A549 treated with DMSO at 1 μM for 4 hours (cell line): ENCODE results near the gene CNIH1. TPM values are rescaled to one million over a fixed set of nuclear protein-coding genes. Genes with fewer than 3 reads are reported as not detected.

ENCODE experiments used
- total RNA-seq: library from RNA; stranded (reverse); fragments of 200-300 nt; extraction: Qiagen RNA extraction; gene quantifications from 5 replicates; pipeline ENCODE4 v1.2.3, GENCODE V29; 2022; ENCODE audit warnings: low read depth

CNIH1 gene
- total RNA-seq: 251 to 333 TPM (median 272 TPM) in 5 replicates

DNA sequence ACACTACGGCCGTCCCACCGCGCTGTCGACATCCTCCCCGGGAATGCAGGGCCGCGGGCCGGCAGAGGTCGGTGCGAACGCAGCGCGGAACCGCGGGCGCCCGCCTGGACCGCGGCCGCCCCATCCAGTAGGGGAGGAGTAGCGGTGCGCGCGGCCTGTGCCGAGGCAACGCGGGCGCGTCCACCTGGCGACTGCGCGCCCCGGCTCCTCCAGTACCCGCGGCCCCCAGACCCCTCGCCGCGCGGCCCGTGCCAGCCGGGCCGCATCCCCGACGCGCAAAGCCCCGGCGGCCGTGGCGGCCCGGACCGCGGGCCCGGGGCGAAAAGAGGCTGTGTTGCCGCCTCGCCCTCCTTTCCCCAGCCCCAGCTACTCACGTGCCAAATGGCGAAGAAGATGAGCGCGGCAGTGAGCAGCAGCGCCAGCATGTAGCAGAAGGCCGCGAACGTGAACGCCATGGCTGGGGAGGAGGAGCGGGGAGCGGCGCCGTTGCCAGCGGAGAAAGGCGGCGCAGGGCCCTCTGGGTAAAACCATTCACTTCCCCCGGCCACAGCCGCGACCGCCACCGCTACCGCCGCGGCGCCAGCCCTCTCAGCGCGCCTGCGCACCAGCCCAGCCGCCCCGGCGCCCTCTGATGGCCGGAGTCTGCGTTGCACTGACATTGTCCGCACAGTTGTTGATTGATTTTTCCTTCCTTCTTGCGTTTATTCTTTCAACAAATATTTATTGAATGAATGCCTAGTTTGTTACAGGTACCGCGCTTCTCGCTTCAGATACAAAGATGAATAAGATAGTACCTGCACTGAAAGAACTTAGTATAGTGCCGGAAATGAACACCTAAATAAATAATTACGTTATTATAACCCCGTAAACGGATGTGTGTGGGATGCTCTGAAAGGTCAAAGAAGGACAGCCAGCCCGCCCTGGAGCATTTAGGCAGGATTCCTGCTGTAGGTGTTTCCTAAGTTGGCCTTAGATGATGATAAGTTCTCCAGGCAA, at the start of gene CNIH1:
TSS of gene CNIH1 (minus strand) at position 502 of the 996 bp plus-strand sequence. CDS start at position 455, 47 bp downstream.

GRCh38 chr14:54488646-54489317, 47.6 kb upstream of the CNIH1 start, which contains the start of gene GMFB:
Gene GMFB (minus strand): TSS chr14:54488980. CDS start chr14:54488927, 53 bp downstream.

DNA sequence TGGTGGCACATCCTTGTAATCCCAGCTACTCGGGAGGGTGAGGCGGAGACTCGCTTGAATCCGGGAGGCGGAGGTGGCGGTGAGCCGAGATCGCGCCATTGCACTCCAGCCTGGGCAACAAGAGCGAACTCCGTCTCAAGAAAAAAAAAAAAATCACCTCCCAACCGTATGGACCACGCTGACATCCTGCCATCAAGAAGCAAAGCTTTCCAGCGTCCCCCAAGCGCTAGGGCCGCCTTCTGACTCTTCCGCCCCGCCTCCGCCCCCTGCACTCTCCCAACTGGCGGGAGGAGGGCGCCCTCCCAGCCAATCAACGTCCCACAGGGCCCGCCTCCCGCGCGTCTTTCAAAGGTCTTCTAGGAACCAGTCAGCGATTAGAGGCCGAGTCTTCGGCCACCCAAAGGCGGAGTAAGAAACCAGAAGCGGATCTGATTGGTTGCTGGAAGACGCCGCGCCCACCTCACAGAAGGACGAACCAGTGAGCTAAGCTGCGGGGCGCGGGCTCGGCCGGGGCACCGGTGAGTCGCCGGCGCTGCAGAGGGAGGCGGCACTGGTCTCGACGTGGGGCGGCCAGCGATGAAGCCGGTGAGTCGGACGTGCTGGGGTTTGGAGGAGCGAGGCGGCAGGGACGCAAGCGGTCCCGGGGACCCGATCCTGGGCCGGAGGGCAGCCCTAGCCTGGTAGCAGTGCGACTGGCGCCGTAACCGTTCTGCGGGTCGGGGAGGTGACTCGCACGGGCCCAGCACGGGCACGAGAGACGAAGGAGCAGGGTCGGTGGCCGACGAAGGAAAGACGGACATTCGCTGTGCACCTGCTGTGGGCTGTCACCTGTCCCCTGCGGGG, 44.5 kb downstream of the CNIH1 start, which contains the start of gene CDKN3:
TSS of gene CDKN3 (plus strand) at position 515 of the 843 bp plus-strand sequence. CDS start at position 577, 62 bp downstream.

Other genes starting within 250 kb of the CNIH1 start
- 74.2 to 81.5 TPM (median 79.1 TPM) in 5 replicates for gene CDKN3, start 44.4 kb downstream of the CNIH1 start, total RNA-seq
- gene GMFB, start 47.6 kb upstream of the CNIH1 start, total RNA-seq: 33.4 to 64.2 TPM (median 43.8 TPM) in 5 replicates
- 17.2 to 23.2 TPM (median 23.0 TPM) in 5 replicates for gene CGRRF1, start 68.5 kb upstream of the CNIH1 start, total RNA-seq
- 7.5 to 8.4 TPM (median 7.9 TPM) in 5 replicates for gene SAMD4A, start 125.8 kb upstream of the CNIH1 start, total RNA-seq